NCI-H2227 (cell line): Measurements from ENCODE around the gene ZNF565.
"Not testable (repeated sequence)": the region's sequence is repeated elsewhere in the genome, so short reads cannot be mapped to it uniquely, and the experiment has no call there.

Source experiments
- DNase-seq: peaks from one replicate; lab custom pipeline; 2025; ENCODE audit not compliant: unreplicated experiment; lab: John Stamatoyannopoulos, UW

The ZNF565 gene

DNA sequence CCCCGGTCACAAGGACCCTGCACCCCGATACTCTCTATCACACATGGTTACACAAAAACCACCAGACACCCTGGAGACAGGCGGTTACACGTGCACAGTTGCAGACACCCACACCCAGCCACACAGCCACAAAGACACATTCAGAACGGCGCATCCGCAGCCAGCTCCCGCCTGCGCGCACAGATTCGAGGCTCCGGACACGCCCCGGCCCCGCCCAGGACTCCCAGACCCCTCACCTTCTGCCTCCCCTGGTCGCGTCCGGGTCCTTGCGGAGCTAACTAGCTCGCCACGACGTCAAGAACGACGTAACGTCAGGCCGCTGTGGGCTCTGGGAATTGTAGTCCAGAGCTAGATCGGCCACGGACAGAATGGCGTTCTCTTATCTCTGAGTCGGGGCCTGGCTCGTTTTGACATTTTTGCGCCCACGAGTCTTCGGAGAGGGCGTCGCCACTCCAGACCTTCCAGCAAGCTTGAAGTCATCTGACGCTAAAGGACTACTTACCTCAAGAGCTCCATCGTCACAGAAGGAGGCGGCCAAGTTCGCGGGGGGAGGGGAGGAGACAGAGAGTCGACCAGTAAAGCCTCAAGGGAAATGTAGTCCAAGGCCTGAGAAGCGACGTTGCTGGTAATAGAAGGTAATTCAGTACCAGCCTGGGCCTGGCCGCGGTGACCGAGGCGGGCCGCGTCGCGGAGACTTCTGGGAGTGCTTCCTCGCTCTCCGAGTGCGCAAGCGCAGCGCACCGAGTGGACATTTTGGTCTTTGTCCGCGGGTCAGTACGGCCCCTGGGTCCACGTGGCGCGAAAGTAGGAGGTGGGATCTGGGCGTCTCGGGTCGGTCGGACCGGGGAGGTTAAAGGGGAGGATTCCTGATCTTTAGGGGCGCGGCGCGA lies at the start of gene ZNF565, which contains the start of gene ZNF146:
Gene ZNF565 (minus strand): TSS at position 280 of the 890 bp plus-strand sequence. CDS start 12,680 bp downstream, outside the sequence.
Gene ZNF146 (plus strand): TSS at position 721 of the 890 bp plus-strand sequence. CDS start 21,335 bp downstream, outside the sequence.
- peak; percentile 100 for DNase-seq

DNA sequence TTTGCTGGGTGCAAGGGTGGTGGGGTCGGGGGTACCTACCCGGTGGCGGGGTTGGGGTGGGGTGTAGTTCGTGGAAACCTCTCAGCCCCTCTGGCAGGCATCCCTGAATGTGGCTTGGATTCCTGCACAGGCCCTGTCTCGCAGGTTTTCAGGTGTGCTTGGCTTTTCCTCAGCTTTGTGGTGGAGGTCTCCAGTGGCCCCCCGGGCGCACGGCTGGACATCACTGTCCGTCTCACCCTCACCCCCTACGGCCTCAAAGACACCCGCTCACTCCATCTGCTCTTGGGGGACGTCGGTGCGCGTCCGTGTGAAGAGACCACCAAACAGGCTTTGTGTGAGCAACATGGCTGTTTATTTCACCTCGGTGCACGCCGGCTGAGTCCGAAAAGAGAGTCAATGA lies 44.7 kb upstream of the ZNF565 start:
- DNase-seq, result no peak

- DNase-seq, result no peak
Observed at GRCh38 chr19:36258028-36258875, 43.8 kb upstream of the ZNF565 start.

GRCh38 chr19:36257520-36257876 lies 43.0 kb upstream of the ZNF565 start:
- DNase-seq, result peak; percentile 34

GRCh38 chr19:36256853-36257519 lies 42.5 kb upstream of the ZNF565 start:
- DNase-seq, result no peak

- DNase-seq, result no peak
Observed at GRCh38 chr19:36256064-36256463, 41.6 kb upstream of the ZNF565 start.

GRCh38 chr19:36255316-36255715 lies 40.9 kb upstream of the ZNF565 start:
- DNase-seq, result no peak

- no peak for DNase-seq
Observed at GRCh38 chr19:36254848-36255247, 40.4 kb upstream of the ZNF565 start.

DNA sequence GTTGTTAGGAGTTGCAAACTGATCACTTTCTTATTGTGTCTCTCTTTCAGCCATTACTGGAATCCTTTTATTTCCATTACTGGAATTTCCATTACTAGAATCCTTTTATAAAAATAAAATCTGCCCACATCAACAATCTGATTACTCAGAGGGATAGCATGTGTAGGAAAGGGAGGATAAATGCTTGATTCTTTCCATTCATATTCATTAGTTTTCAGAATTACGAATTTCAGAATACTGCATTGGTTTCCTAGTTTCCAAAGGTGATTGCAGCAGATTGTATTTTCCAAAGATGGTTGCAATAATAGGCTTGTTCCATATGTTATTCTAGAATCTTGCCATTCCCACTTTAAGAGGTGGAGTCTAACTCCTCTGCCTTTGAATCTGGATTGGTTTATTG lies 37.6 kb upstream of the ZNF565 start:
- no peak for DNase-seq

DNA sequence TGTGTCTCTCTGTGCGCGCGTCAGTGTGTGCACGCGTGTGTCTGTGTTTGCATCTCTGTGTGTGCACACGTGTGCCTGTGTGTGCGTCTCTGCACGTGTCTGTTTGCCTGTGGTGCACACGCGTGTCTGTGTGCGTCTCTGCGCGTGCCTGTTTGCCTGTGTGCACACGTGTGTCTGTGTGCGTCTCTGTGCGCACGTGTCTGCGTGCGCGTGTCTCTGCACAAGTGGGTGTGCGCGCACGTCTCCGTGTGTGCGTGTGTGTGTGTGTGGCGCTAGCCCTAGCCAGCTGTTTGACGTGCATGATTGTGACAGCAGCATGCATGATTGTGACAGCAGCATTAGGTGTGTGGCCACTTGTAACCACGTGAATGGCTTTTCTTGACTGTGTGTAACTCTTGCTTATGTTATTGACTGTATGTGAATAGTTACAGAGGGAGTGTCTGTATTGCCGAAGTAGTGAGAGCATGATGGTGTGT lies 31.6 kb upstream of the ZNF565 start:
- DNase-seq, result no peak

DNA sequence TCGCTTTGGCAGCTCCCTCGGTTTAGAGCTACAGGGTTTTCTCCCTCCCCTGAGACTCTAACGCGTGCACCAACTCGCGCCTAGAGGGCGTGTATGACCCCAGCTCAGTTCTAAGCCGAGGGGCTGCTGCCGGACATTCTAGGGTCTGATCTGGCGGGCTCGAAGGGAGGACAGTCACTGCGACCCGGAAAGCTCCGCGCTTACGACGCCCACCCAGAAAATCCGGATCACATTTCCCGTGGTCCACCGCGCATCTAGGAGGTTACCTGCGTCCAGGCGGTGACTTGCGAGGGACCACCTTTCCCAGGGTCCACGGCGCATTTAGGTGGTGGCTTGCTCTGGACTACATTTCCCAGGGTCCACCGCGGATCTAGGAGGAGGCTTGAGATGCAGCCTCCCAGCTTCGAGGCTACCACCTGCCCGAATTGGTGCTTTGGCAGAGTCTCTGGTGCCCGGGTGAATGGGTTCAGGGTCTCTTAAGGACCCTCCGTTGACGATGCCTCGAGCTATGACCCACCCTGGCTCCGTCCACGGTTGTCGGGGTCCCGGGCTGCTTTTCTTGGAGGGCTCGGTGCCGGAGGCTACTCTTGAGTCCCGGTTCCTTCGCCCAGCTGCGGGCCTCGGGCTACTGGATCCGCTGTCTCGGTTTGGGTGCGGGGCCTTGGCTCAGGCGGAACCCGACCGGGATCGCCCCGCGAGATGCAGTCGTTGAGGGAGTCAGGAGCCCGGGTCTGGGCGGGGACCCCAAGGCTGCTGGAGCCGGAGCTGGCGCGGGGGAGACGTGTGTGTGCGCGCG lies 30.9 kb upstream of the ZNF565 start:
- peak; percentile 41 for DNase-seq

GRCh38 chr19:36244066-36244465 lies 29.6 kb upstream of the ZNF565 start:
- no peak for DNase-seq

GRCh38 chr19:36236946-36237310 lies 22.5 kb upstream of the ZNF565 start:
- DNase-seq, result no peak

DNA sequence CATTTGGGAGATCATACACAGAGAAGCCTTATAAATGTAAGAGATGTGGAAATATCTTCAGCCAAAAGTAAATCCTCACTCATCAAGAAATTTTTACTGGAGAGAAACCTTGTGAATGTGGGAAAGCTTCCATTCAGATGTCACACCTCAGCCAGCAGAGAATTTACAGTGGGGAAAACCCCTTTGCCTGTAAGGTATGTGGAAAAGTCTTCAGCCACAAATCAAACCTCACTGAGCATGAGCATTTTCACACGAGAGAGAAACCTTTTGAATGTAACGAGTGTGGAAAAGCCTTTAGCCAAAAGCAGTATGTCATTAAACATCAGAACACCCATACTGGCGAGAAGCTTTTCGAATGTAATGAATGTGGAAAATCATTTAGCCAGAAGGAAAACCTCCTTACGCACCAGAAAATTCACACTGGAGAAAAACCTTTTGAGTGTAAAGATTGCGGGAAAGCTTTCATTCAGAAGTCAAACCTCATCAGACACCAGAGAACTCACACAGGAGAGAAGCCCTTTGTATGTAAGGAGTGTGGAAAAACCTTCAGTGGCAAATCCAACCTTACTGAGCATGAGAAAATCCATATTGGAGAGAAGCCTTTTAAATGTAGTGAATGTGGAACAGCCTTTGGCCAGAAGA lies 22.0 kb upstream of the ZNF565 start:
- no peak for DNase-seq

- DNase-seq, result not testable (repeated sequence)
Observed at GRCh38 chr19:36233626-36234025, 19.2 kb upstream of the ZNF565 start.

GRCh38 chr19:36225219-36225892 lies 10.9 kb upstream of the ZNF565 start:
- DNase-seq, result no peak

GRCh38 chr19:36222503-36222902 lies 8.0 kb upstream of the ZNF565 start:
- DNase-seq, result no peak

DNA sequence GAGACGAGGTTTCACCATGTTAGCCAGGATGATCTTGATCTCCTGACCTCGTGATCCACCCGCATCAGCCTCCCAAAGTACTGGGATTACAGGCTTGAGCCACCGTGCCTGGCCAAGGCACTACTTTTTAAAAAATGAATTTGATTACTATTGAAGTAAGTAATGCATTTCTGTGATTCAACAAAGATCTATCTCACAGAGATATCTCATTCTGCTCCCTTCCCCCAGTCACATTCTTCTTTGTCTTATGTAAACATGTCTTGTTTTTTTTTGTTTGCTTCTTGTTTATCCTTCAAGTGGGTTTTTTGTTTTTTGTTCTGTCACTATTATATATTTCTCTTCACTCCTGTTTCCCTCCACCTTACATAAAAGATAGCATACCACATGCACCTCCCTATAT lies 7.0 kb upstream of the ZNF565 start:
- no peak for DNase-seq
